IPS-NIHi7 (cell line): ENCODE data around the gene RNU7-1.

Source experiments
- DNase-seq: peaks from one replicate; pipeline ENCODE4 v3.0.0; 2012; ENCODE audit warnings: mixed read lengths; ENCODE audit errors: extremely low spot score

RNU7-1 gene

GRCh38 chr12:6965026-6965661 lies 21.5 kb downstream of the RNU7-1 start:
- DNase-seq, result peak; percentile 83

- DNase-seq, result no peak
Observed at GRCh38 chr12:6965714-6966113, 22.1 kb downstream of the RNU7-1 start.

GRCh38 chr12:6966351-6966750 lies 22.7 kb downstream of the RNU7-1 start:
- no peak for DNase-seq

- DNase-seq, result no peak
Observed at GRCh38 chr12:6967651-6968100, 24.1 kb downstream of the RNU7-1 start.

- DNase-seq, result no peak
Observed at GRCh38 chr12:6968426-6968825, 24.8 kb downstream of the RNU7-1 start.

GRCh38 chr12:6970096-6970527 lies 26.5 kb downstream of the RNU7-1 start:
- DNase-seq, result no peak

GRCh38 chr12:6974180-6974579 lies 30.6 kb downstream of the RNU7-1 start:
- DNase-seq, result no peak

- DNase-seq, result no peak
Observed at GRCh38 chr12:6975297-6976032, 31.8 kb downstream of the RNU7-1 start.

GRCh38 chr12:6977653-6978052 lies 34.0 kb downstream of the RNU7-1 start:
- DNase-seq, result no peak

GRCh38 chr12:6978188-6978587 lies 34.6 kb downstream of the RNU7-1 start:
- DNase-seq, result no peak

- no peak for DNase-seq
Observed at GRCh38 chr12:6978611-6979011, 35.0 kb downstream of the RNU7-1 start.

- DNase-seq, result no peak
Observed at GRCh38 chr12:6979021-6979420, 35.4 kb downstream of the RNU7-1 start.

- no peak for DNase-seq
Observed at GRCh38 chr12:6979453-6979852, 35.8 kb downstream of the RNU7-1 start.

GRCh38 chr12:6980075-6980474 lies 36.5 kb downstream of the RNU7-1 start:
- DNase-seq, result no peak

- DNase-seq, result no peak
Observed at GRCh38 chr12:6980740-6981139, 37.1 kb downstream of the RNU7-1 start.

- no peak for DNase-seq
Observed at GRCh38 chr12:6981152-6982052, 37.8 kb downstream of the RNU7-1 start.

GRCh38 chr12:6982532-6982931 lies 38.9 kb downstream of the RNU7-1 start:
- DNase-seq, result no peak

- DNase-seq, result no peak
Observed at GRCh38 chr12:6987956-6988553, 44.4 kb downstream of the RNU7-1 start.
